ENCODE results near the gene ITGA8. TPM values are rescaled to one million over a fixed set of nuclear protein-coding genes. Genes with fewer than 3 reads are reported as not detected.
"Not testable (repeated sequence)": the region's sequence is repeated elsewhere in the genome, so short reads cannot be mapped to it uniquely, and the experiment has no call there.

The ITGA8 gene
- total RNA-seq, 1 donor from 2014 or later, result 9.4 TPM

DNA sequence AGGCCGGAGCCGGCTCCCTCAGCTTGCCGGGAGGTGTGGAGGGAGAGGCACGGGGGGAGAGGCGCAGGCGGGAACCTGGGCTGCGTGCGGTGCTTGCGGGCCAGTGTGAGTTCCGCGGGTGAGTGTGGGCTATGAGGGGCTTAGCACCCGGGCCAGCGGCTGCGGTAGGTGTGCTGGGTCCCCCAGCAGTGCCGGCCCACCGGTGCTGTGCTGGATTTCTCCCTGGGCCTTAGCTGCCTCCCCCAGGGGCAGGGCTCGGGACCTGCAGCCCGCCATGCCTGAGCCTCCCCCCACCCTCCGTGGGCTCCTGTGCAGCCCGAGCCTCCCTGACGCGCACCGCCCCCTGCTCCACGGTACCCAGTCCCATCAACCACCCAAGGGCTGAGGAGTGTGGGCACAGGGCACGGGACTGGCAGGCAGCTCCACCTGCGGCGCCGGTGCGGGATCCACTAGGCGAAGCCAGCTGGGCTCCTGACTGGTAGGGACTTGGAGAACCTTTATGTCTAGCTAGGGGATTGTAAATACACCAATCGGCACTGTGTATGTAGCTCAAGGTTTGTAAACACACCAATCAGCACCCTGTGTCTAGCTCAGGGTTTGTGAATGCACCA lies 184.7 kb downstream of the ITGA8 start:
- H3K4me3 ChIP-seq (ENCODE audit: low read length in 3 of 3); H3K27me3 ChIP-seq (ENCODE audit: control insufficient read depth in 3 of 3, insufficient read depth in 3 of 3, low read length in 3 of 3); H3K9me3 ChIP-seq (ENCODE audit: control insufficient read depth in 3 of 3, low read length in 3 of 3); H3K36me3 ChIP-seq (ENCODE audit: control insufficient read depth in 3 of 3, insufficient read depth in 3 of 3, low read length in 3 of 3); H3K27ac ChIP-seq (ENCODE audit: low read depth, low read length); H3K9ac ChIP-seq (ENCODE audit: low read depth in 1 of 3, low read length in 3 of 3); H3K4me1 ChIP-seq (ENCODE audit: control insufficient read depth in 3 of 3, insufficient read depth in 3 of 3, low read length in 3 of 3): not testable (repeated sequence)

GRCh38 chr10:15531927-15532722 lies 187.6 kb downstream of the ITGA8 start:
- Histone ChIP-seq H3K4me3 (ENCODE audit: low read length in 3 of 3) (no peak overlapping the region), H3K9ac (ENCODE audit: low read depth in 1 of 3, low read length in 3 of 3) (no peak overlapping the region), H3K36me3 (ENCODE audit: control insufficient read depth in 3 of 3, insufficient read depth in 3 of 3, low read length in 3 of 3) (no peaks in the 10 kb centered on the region), H3K27ac (ENCODE audit: low read depth, low read length) (no peak overlapping the region), H3K27me3 (ENCODE audit: control insufficient read depth in 3 of 3, insufficient read depth in 3 of 3, low read length in 3 of 3) (no peaks in the 10 kb centered on the region), H3K4me1 (ENCODE audit: control insufficient read depth in 3 of 3, insufficient read depth in 3 of 3, low read length in 3 of 3) (no peaks in the 10 kb centered on the region), H3K9me3 (ENCODE audit: control insufficient read depth in 3 of 3, low read length in 3 of 3) (peaks cover 0 to 3% (median 0%) of the 10 kb centered on the region in 3 donors)

DNA sequence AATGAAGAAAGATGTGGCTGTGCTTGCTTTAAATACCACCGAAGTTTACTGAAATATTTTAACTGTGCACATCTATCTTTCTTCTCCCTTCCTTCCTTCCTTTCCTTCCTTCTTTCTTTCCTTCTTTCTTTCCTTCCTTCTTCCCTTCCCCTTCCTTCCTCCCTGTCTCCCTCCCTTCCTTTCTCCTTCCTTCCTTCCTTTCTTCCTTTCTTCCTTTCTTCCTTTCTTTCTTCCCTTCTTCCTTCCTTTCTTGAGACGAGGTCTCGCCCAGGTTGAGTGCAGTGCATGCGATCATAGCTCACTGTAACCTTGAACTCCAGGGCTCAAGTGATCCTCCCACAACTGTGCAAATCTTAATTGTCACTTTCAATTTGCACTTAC lies 190.9 kb downstream of the ITGA8 start:
- H3K9ac ChIP-seq (ENCODE audit: low read depth in 1 of 3, low read length in 3 of 3), result no peak overlapping the region
- H3K27ac ChIP-seq (ENCODE audit: low read depth, low read length), result no peak overlapping the region
- H3K4me1 ChIP-seq (ENCODE audit: control insufficient read depth in 3 of 3, insufficient read depth in 3 of 3, low read length in 3 of 3), result no peaks in the 10 kb centered on the region
- H3K4me3 ChIP-seq (ENCODE audit: low read length in 3 of 3), result no peak overlapping the region
- H3K36me3 ChIP-seq (ENCODE audit: control insufficient read depth in 3 of 3, insufficient read depth in 3 of 3, low read length in 3 of 3), result no peaks in the 10 kb centered on the region
- H3K9me3 ChIP-seq (ENCODE audit: control insufficient read depth in 3 of 3, low read length in 3 of 3), result no peaks in the 10 kb centered on the region
- H3K27me3 ChIP-seq (ENCODE audit: control insufficient read depth in 3 of 3, insufficient read depth in 3 of 3, low read length in 3 of 3), result no peaks in the 10 kb centered on the region

- Histone ChIP-seq H3K4me3 (ENCODE audit: low read length in 3 of 3) (no peak overlapping the region), H3K9me3 (ENCODE audit: control insufficient read depth in 3 of 3, low read length in 3 of 3) (no peaks in the 10 kb centered on the region), H3K9ac (ENCODE audit: low read depth in 1 of 3, low read length in 3 of 3) (no peak overlapping the region), H3K27me3 (ENCODE audit: control insufficient read depth in 3 of 3, insufficient read depth in 3 of 3, low read length in 3 of 3) (no peaks in the 10 kb centered on the region), H3K27ac (ENCODE audit: low read depth, low read length) (no peak overlapping the region), H3K36me3 (ENCODE audit: control insufficient read depth in 3 of 3, insufficient read depth in 3 of 3, low read length in 3 of 3) (no peaks in the 10 kb centered on the region), H3K4me1 (ENCODE audit: control insufficient read depth in 3 of 3, insufficient read depth in 3 of 3, low read length in 3 of 3) (no peaks in the 10 kb centered on the region)
Observed at GRCh38 chr10:15526754-15527153, 193.0 kb downstream of the ITGA8 start.

GRCh38 chr10:15521328-15521903 lies 198.3 kb downstream of the ITGA8 start:
- no peak overlapping the region for H3K27ac ChIP-seq (ENCODE audit: low read depth, low read length)
- H3K9me3 ChIP-seq (ENCODE audit: control insufficient read depth in 3 of 3, low read length in 3 of 3), result no peaks in the 10 kb centered on the region
- no peaks in the 10 kb centered on the region for H3K36me3 ChIP-seq (ENCODE audit: control insufficient read depth in 3 of 3, insufficient read depth in 3 of 3, low read length in 3 of 3)

DNA sequence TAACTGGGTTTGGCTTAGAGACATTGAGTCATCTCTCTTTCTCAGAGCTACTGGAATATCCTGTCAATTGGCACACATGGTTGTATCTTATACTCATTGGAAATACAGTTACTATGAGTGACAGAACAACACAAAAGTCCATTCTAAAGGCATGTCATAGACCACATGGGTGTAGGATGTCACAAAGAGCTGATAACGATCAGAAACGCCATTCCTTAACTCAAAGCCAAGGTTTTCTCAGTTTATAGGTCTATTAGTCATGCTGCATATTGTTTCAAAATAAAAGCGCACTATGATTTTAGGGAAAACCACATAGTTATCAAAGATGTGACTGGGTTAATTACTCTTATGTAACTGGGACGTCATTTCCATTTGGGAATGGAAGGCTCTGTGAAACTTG lies 201.5 kb downstream of the ITGA8 start:
- Histone ChIP-seq H3K36me3 (ENCODE audit: control insufficient read depth in 3 of 3, insufficient read depth in 3 of 3, low read length in 3 of 3) (no peaks in the 10 kb centered on the region), H3K27me3 (ENCODE audit: control insufficient read depth in 3 of 3, insufficient read depth in 3 of 3, low read length in 3 of 3) (no peaks in the 10 kb centered on the region), H3K27ac (ENCODE audit: low read depth, low read length) (no peak overlapping the region), H3K4me3 (ENCODE audit: low read length in 3 of 3) (no peak overlapping the region), H3K9ac (ENCODE audit: low read depth in 1 of 3, low read length in 3 of 3) (no peak overlapping the region), H3K9me3 (ENCODE audit: control insufficient read depth in 3 of 3, low read length in 3 of 3) (no peaks in the 10 kb centered on the region), H3K4me1 (ENCODE audit: control insufficient read depth in 3 of 3, insufficient read depth in 3 of 3, low read length in 3 of 3) (no peaks in the 10 kb centered on the region)

More at GRCh38 chr10:15521328-15521903, 198.3 kb downstream of the ITGA8 start:
- no peak overlapping the region for H3K4me3 ChIP-seq (ENCODE audit: low read length in 3 of 3)
- no peaks in the 10 kb centered on the region for H3K27me3 ChIP-seq (ENCODE audit: control insufficient read depth in 3 of 3, insufficient read depth in 3 of 3, low read length in 3 of 3)
- H3K4me1 ChIP-seq (ENCODE audit: control insufficient read depth in 3 of 3, insufficient read depth in 3 of 3, low read length in 3 of 3), result no peaks in the 10 kb centered on the region
- H3K9ac ChIP-seq (ENCODE audit: low read depth in 1 of 3, low read length in 3 of 3), result no peak overlapping the region

- H3K36me3 ChIP-seq (ENCODE audit: control insufficient read depth in 3 of 3, insufficient read depth in 3 of 3, low read length in 3 of 3), result no peaks in the 10 kb centered on the region
- H3K9me3 ChIP-seq (ENCODE audit: control insufficient read depth in 3 of 3, low read length in 3 of 3), result no peaks in the 10 kb centered on the region
- no peaks in the 10 kb centered on the region for H3K4me1 ChIP-seq (ENCODE audit: control insufficient read depth in 3 of 3, insufficient read depth in 3 of 3, low read length in 3 of 3)
- no peak overlapping the region for H3K27ac ChIP-seq (ENCODE audit: low read depth, low read length)
- H3K4me3 ChIP-seq (ENCODE audit: low read length in 3 of 3), result no peak overlapping the region
- no peak overlapping the region for H3K9ac ChIP-seq (ENCODE audit: low read depth in 1 of 3, low read length in 3 of 3)
- H3K27me3 ChIP-seq (ENCODE audit: control insufficient read depth in 3 of 3, insufficient read depth in 3 of 3, low read length in 3 of 3), result no peaks in the 10 kb centered on the region
Observed at GRCh38 chr10:15516256-15517085, 203.3 kb downstream of the ITGA8 start.

DNA sequence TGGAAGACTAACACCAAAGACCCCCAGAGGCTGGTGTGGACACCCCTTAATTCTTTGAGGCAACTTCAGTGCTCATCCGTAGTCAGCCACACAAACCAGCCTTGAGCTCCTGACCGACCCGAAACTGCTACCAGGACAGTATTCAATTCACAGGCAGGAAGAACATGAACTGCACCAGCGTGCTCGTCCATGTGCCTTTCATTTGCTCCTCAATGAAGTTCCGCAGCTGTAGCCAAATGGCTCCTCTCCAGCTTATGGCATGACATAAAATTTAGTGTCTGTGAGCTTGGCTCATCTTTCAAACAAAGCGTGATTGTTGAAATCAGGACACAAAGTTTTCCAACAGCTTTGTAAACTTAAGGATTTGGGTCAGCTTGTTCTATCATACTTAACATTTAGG lies 204.5 kb downstream of the ITGA8 start:
- H3K9ac ChIP-seq (ENCODE audit: low read depth in 1 of 3, low read length in 3 of 3), result no peak overlapping the region

DNA sequence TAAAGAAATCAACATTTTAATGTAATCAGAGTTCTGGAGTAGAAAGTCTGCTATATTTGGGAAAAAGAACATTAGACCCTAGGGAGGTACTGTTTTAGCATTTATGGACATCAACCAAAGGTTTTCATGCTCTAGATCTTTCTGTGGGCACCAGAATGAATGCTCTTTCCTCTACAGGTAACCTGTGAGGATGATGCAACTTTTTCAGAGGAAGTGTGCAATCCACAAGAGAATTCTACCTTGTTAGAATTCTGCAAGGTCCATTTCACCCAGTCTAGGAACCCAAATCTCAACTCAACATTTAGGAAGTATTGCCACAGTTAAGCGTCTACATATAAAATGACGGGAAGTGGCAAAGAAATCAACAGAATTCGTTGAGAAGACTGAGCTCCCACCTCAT lies 208.8 kb downstream of the ITGA8 start:
- Histone ChIP-seq H3K4me1 (ENCODE audit: control insufficient read depth in 3 of 3, insufficient read depth in 3 of 3, low read length in 3 of 3) (no peaks in the 10 kb centered on the region), H3K9me3 (ENCODE audit: control insufficient read depth in 3 of 3, low read length in 3 of 3) (no peaks in the 10 kb centered on the region), H3K9ac (ENCODE audit: low read depth in 1 of 3, low read length in 3 of 3) (no peak overlapping the region), H3K36me3 (ENCODE audit: control insufficient read depth in 3 of 3, insufficient read depth in 3 of 3, low read length in 3 of 3) (no peaks in the 10 kb centered on the region), H3K27me3 (ENCODE audit: control insufficient read depth in 3 of 3, insufficient read depth in 3 of 3, low read length in 3 of 3) (no peaks in the 10 kb centered on the region), H3K27ac (ENCODE audit: low read depth, low read length) (no peak overlapping the region), H3K4me3 (ENCODE audit: low read length in 3 of 3) (no peak overlapping the region)

More for the DNA sequence above, 204.5 kb downstream of the ITGA8 start:
- H3K4me1 ChIP-seq (ENCODE audit: control insufficient read depth in 3 of 3, insufficient read depth in 3 of 3, low read length in 3 of 3), result no peaks in the 10 kb centered on the region
- H3K36me3 ChIP-seq (ENCODE audit: control insufficient read depth in 3 of 3, insufficient read depth in 3 of 3, low read length in 3 of 3), result no peaks in the 10 kb centered on the region
- H3K27ac ChIP-seq (ENCODE audit: low read depth, low read length), result no peak overlapping the region
- H3K27me3 ChIP-seq (ENCODE audit: control insufficient read depth in 3 of 3, insufficient read depth in 3 of 3, low read length in 3 of 3), result no peaks in the 10 kb centered on the region
- no peak overlapping the region for H3K4me3 ChIP-seq (ENCODE audit: low read length in 3 of 3)
- H3K9me3 ChIP-seq (ENCODE audit: control insufficient read depth in 3 of 3, low read length in 3 of 3), result no peaks in the 10 kb centered on the region
